Gastrocnemius medialis (tissue), 4 donors: ENCODE data around the gene TRIM45. TPM values are rescaled to one million over a fixed set of nuclear protein-coding genes. Genes with fewer than 3 reads are reported as not detected.

ENCODE experiments used
- ATAC-seq, 2 donors: fragments of 150-250 bp; one replicate each; pipeline ENCODE4 v1.9.1; 2016
- DNase-seq, 2 donors: peaks; one replicate each; pipeline ENCODE4 v3.0.0-alpha.2; 2019
- H3K27ac ChIP-seq, 4 donors: fragments of 200-600 bp; sonication (generic); 1 replicate in 1 of 4; 2 replicates in 3 of 4; pipeline ENCODE4 v1.5.1; 2016 to 2018; ENCODE audit warnings: mild to moderate bottlenecking in 2 of 4, moderate library complexity in 1 of 4
- H3K27me3 ChIP-seq, 3 donors: fragments of 200-600 bp; sonication (generic) in 2 of 3; 1 replicate in 1 of 3; 2 replicates in 2 of 3; pipeline versions ENCODE4 v1.5.1 to v1.6.0; 2016 to 2019; ENCODE audit warnings: mild to moderate bottlenecking in 1 of 3, moderate library complexity in 1 of 3
- H3K36me3 ChIP-seq, 2 donors: fragments of 200-600 bp; sonication (generic) in 1 of 2; one replicate each; pipeline ENCODE4 v1.5.1; 2017 to 2018
- H3K4me1 ChIP-seq, 2 donors: fragments of 200-600 bp; sonication (generic) in 1 of 2; one replicate each; pipeline ENCODE4 v1.5.1; 2016 to 2017; ENCODE audit warnings: mild to moderate bottlenecking in 2 of 2
- H3K4me3 ChIP-seq, 4 donors: fragments of 200-600 bp; sonication (generic) in 3 of 4; 1 replicate in 1 of 4; 2 replicates in 3 of 4; pipeline ENCODE4 v1.5.1; 2016 to 2019; ENCODE audit warnings: mild to moderate bottlenecking in 2 of 4
- H3K9me3 ChIP-seq, 3 donors: fragments of 200-600 bp; sonication (generic) in 2 of 3; 1 replicate in 1 of 3; 2 replicates in 2 of 3; pipeline ENCODE4 v1.5.1; 2016 to 2019
- CTCF ChIP-seq, 5 experiments: fragments of 450-650 bp in 3 of 5; fragments of 200-600 bp in 2 of 5; sonication (generic) in 2 of 5; IDR thresholded peaks in 4 of 5; conservative IDR thresholded peaks in 1 of 5; 1 replicate in 4 of 5; 2 replicates in 1 of 5; pipeline ENCODE4 v1.5.1; 2016 to 2019; ENCODE audit warnings: antibody characterized with exemption in 5 of 5, mild to moderate bottlenecking in 3 of 5, moderate library complexity in 3 of 5
- POLR2A ChIP-seq, 2 donors: fragments of 450-650 bp; IDR thresholded peaks; one replicate each; pipeline ENCODE4 v1.6.1; 2017; ENCODE audit warnings: antibody characterized with exemption in 2 of 2, mild to moderate bottlenecking in 2 of 2, moderate library complexity in 2 of 2
- in situ Hi-C, 4 donors: fragments of 200-750 bp; cut with MboI; loops; one replicate each; pipeline versions ENCODE4 v1.15.0 to v1.8.0; 2017; ENCODE audit warnings: low sequenced_read_pairs in 4 of 4
- intact Hi-C: fragments of 100-400 bp; cut with DNase I; formaldehyde crosslinking; loops from one replicate; pipeline ENCODE4 v1.15.1; 2023; ENCODE audit warnings: low total_unique reads
- total RNA-seq, 4 donors: library from RNA; depleted of rRNA; stranded (reverse); fragments of >200 nt; gene quantifications; one replicate each; pipeline versions ENCODE4 v1.1.0 to v1.2.3, GENCODE V29; 2016

Gene TRIM45
- total RNA-seq, 4 donors from 2014 or later = 2.4 to 9.4 (median 5.2) TPM

GRCh38 chr1:117116784-117117130 lies 4.8 kb downstream of the TRIM45 start:
- DNase-seq (no peak), ATAC-seq (no peak)
- TF ChIP-seq POLR2A (IDR thresholded peaks at IDR 0.05) (no peak), CTCF (IDR thresholded peaks at IDR 0.05 in 4 of 5, conservative IDR thresholded peaks at IDR 0.05 in 1 of 5) (no peak)
- Histone ChIP-seq H3K4me1 (peaks cover 43 to 57% of the 10 kb centered on the region in 2 donors), H3K36me3 (peaks cover 0 to 39% of the 10 kb centered on the region in 2 donors), H3K27ac (peak overlapping the region; percentile 87 to 97 (median 92)), H3K9me3 (no peaks in the 10 kb centered on the region), H3K4me3 (no peak overlapping the region), H3K27me3 (no peaks in the 10 kb centered on the region)
- intact Hi-C loops (no loop called here), in situ Hi-C loops (no loop called here)

- Histone ChIP-seq H3K4me1 (peaks cover 43 to 57% of the 10 kb centered on the region in 2 donors), H3K27ac (peak overlapping the region; percentile 87 to 97 (median 92)), H3K9me3 (no peaks in the 10 kb centered on the region), H3K27me3 (no peaks in the 10 kb centered on the region), H3K4me3 (no peak overlapping the region), H3K36me3 (peaks cover 0 to 39% of the 10 kb centered on the region in 2 donors)
- TF ChIP-seq CTCF (IDR thresholded peaks at IDR 0.05 in 4 of 5, conservative IDR thresholded peaks at IDR 0.05 in 1 of 5) = no peak
- TF ChIP-seq POLR2A (IDR thresholded peaks at IDR 0.05) = no peak
- no peak for DNase-seq
- in situ Hi-C loops (no loop called here), intact Hi-C loops (no loop called here)
- ATAC-seq = no peak
Measured at GRCh38 chr1:117116090-117116783, 5.3 kb downstream of the TRIM45 start.

- in situ Hi-C loops = no loop called here
- H3K27ac ChIP-seq = no peak overlapping the region
- H3K36me3 ChIP-seq = peaks cover 0 to 39% of the 10 kb centered on the region in 2 donors
- no peak for DNase-seq
- no peak overlapping the region for H3K4me3 ChIP-seq
- H3K27me3 ChIP-seq = no peaks in the 10 kb centered on the region
- TF ChIP-seq CTCF (IDR thresholded peaks at IDR 0.05 in 4 of 5, conservative IDR thresholded peaks at IDR 0.05 in 1 of 5) (no peak), POLR2A (IDR thresholded peaks at IDR 0.05) (no peak)
- H3K4me1 ChIP-seq = peaks cover 33 to 43% of the 10 kb centered on the region in 2 donors
- intact Hi-C loops = no loop called here
- ATAC-seq = no peak
- no peaks in the 10 kb centered on the region for H3K9me3 ChIP-seq
Measured at GRCh38 chr1:117114877-117115276, 6.7 kb downstream of the TRIM45 start.

- H3K27ac ChIP-seq = no peak overlapping the region
- no peak for ATAC-seq
- peaks cover 0 to 39% of the 10 kb centered on the region in 2 donors for H3K36me3 ChIP-seq
- peaks cover 16 to 27% of the 10 kb centered on the region in 2 donors for H3K4me1 ChIP-seq
- no peak for TF ChIP-seq POLR2A (IDR thresholded peaks at IDR 0.05)
- no peak for TF ChIP-seq CTCF (IDR thresholded peaks at IDR 0.05 in 4 of 5, conservative IDR thresholded peaks at IDR 0.05 in 1 of 5)
- no peaks in the 10 kb centered on the region for H3K9me3 ChIP-seq
- intact Hi-C loops (no loop called here), in situ Hi-C loops (no loop called here)
- H3K4me3 ChIP-seq = no peak overlapping the region
- DNase-seq = no peak
- no peaks in the 10 kb centered on the region for H3K27me3 ChIP-seq
Measured at GRCh38 chr1:117113199-117113598, 8.3 kb downstream of the TRIM45 start.
